Measurements from ENCODE around the gene LDB3. TPM values are rescaled to one million over a fixed set of nuclear protein-coding genes. Genes with fewer than 3 reads are reported as not detected.

LDB3 gene
- total RNA-seq, 1 experiment from 2014 or later, result 0.20 TPM

- no peak for ATAC-seq
- Histone ChIP-seq H3K27ac (ENCODE audit: low read depth, low read length) (no peak overlapping the region), H2AFZ (ENCODE audit: low read depth, low read length, poor library complexity, severe bottlenecking) (no peak overlapping the region), H3K79me2 (ENCODE audit: insufficient read depth, low read length) (no peaks in the 10 kb centered on the region), H3K36me3 (ENCODE audit: control insufficient read depth in 1 of 2, insufficient read depth in 2 of 2, low read length in 2 of 2) (no peaks in the 10 kb centered on the region), H3K4me2 (ENCODE audit: low read length) (no peak overlapping the region), H3K9me2 (ENCODE audit: insufficient read depth) (no peaks in the 10 kb centered on the region), H3K4me3 (replicated peaks in 1 of 2; ENCODE audit: low read depth in 1 of 2, low read length in 2 of 2) (no peak overlapping the region), H3K27me3 (ENCODE audit: insufficient read depth, low read length) (no peaks in the 10 kb centered on the region), H3K4me1 (ENCODE audit: control insufficient read depth in 1 of 2, insufficient read depth in 2 of 2, low read length in 2 of 2) (peaks cover 0 to 8% of the 10 kb centered on the region in 2 experiments; a peak in 2 of 4 replicates), H3K9ac (ENCODE audit: low read length) (no peak overlapping the region), H4K20me1 (ENCODE audit: insufficient read depth) (no peaks in the 10 kb centered on the region), H3K9me3 (ENCODE audit: control insufficient read depth in 1 of 2, insufficient read depth in 1 of 2, low read depth in 1 of 2, low read length in 2 of 2) (no peaks in the 10 kb centered on the region)
- intact Hi-C loops (cut with micrococcal nuclease), result no loop called here
- ChIA-PET RAD21 (ENCODE audit: low non-redundant PET in 1 of 2, low total read pairs in 2 of 2, uncharacterized antibody in 2 of 2, unreplicated experiment in 2 of 2) (no interaction called here), POLR2A (no interaction called here), CTCF (no interaction called here)
- no peak for TF ChIP-seq SP1 (IDR thresholded peaks at IDR 0.05; ENCODE audit: low read depth)
- no peak for TF ChIP-seq SIN3A (IDR thresholded peaks at IDR 0.05; ENCODE audit: low read depth)
- no peak for TF ChIP-seq YY1 (IDR thresholded peaks at IDR 0.05; ENCODE audit: extremely low read depth, insufficient replicate concordance, low read depth, low read length)
- TF ChIP-seq EZH2 (IDR thresholded peaks at IDR 0.05), result no peak
- TF ChIP-seq ELF1 (IDR thresholded peaks at IDR 0.05; ENCODE audit: borderline replicate concordance, low read depth), result no peak
- no peak for TF ChIP-seq POLR2AphosphoS5 (IDR thresholded peaks at IDR 0.05; ENCODE audit: low read depth, low read length)
- TF ChIP-seq ZNF274 (IDR thresholded peaks at IDR 0.05; ENCODE audit: low read depth, low read length), result no peak
- no peak for TF ChIP-seq JUND (IDR thresholded peaks at IDR 0.05)
- TF ChIP-seq ZFX (IDR thresholded peaks at IDR 0.05), result no peak
- no peak for TF ChIP-seq ATF3 (IDR thresholded peaks at IDR 0.05)
- TF ChIP-seq MAX (IDR thresholded peaks at IDR 0.05), result no peak
- no peak for TF ChIP-seq CEBPB (IDR thresholded peaks at IDR 0.05; ENCODE audit: low read depth)
- TF ChIP-seq EZH2phosphoT487 (IDR thresholded peaks at IDR 0.05; ENCODE audit: borderline replicate concordance), result no peak
- no peak for TF ChIP-seq ZBTB33 (IDR thresholded peaks at IDR 0.05; ENCODE audit: extremely low read depth, insufficient replicate concordance, low read length)
- no peak for TF ChIP-seq RAD21 (IDR thresholded peaks at IDR 0.05; ENCODE audit: low read depth)
- no peak for TF ChIP-seq FOSL1 (IDR thresholded peaks at IDR 0.05; ENCODE audit: low read depth)
- DNase-seq (ENCODE audit: low read depth, low spot score), result no peak
- no TSS peak for BruUV-seq (replicated peaks)
Observed at GRCh38 chr10:86677374-86677773, 9.1 kb downstream of the LDB3 start.

All from HCT116 (cell line).